ENCODE results near the gene SMAP2.

SMAP2 gene

DNA sequence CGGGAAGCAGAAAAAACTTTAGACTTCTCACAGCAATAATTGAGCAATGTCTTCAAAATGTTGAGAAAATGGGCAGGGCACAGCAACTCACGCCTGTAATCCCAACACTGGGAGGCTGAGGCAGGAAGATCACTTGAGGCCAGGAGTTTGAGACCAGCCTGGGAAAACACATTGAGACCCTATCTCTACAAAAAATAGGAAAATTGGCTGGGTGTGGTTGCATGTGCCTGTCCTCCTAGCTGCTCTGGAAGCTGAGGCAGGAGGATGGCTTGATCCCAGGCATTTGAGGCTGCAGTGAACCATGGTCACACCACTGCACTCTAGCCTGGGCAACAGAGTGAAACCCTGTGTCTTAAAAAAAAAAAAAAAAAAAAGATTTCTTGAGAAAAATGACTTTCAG, 95.8 kb downstream of the SMAP2 start:
- TF ChIP-seq CTCF (IDR thresholded peaks at IDR 0.05), result no peak
